K562 (cell line): ENCODE data around the gene RNF2.

Experiments
- EP300 ChIP-seq: IDR thresholded peaks from 2 replicates; pipeline ENCODE4 v1.6.1; 2012; ENCODE audit warnings: low read length, improper control_type of control experiment
- KLF16 ChIP-seq: IDR thresholded peaks from 2 replicates; pipeline ENCODE4 v1.6.1; 2016; ENCODE audit warnings: antibody characterized with exemption
- MAFF ChIP-seq: IDR thresholded peaks from 2 replicates; pipeline ENCODE4 v1.6.1; 2012; ENCODE audit warnings: low read length, improper control_type of control experiment
- SMARCB1 ChIP-seq: IDR thresholded peaks from 2 replicates; pipeline ENCODE4 v1.6.1; 2011; ENCODE audit warnings: improper control_type of control experiment, low read depth; ENCODE audit not compliant: insufficient read length
- ZBED1 ChIP-seq: IDR thresholded peaks from 2 replicates; pipeline ENCODE4 v1.6.1; 2014
- ZFX ChIP-seq: sonication (generic); formaldehyde crosslinking; IDR thresholded peaks from 2 replicates; pipeline ENCODE4 v1.8.0; 2022; ENCODE audit warnings: mild to moderate bottlenecking, missing genetic modification reagents, moderate library complexity
- ZNF274 ChIP-seq: IDR thresholded peaks from 2 replicates; pipeline ENCODE4 v1.6.1; 2011; ENCODE audit warnings: low read depth, mild to moderate bottlenecking, low read length, moderate library complexity, borderline replicate concordance

GRCh38 chr1:185040408-185040735 is 5.0 kb upstream of the RNF2 start:
- TF ChIP-seq ZFX (CRISPR knock-in tag) (no peak), MAFF (no peak), SMARCB1 (no peak), EP300 (no peak), ZBED1 (no peak), KLF16 (no peak), ZNF274 (no peak)
